HUES64 (cell line): Measurements from ENCODE around the gene BMAL1.

ENCODE experiments used
- H3K27ac ChIP-seq: 2 replicates; pipeline ENCODE4 v1.7.0; 2013; ENCODE audit warnings: low read depth, low read length, inconsistent platforms
- H3K27me3 ChIP-seq: 2 replicates; pipeline ENCODE4 v1.6.1; 2013; ENCODE audit warnings: mild to moderate bottlenecking, low read length; ENCODE audit not compliant: insufficient read depth
- H3K36me3 ChIP-seq: 2 replicates; pipeline ENCODE4 v1.6.1; 2013; ENCODE audit warnings: mild to moderate bottlenecking, low read length; ENCODE audit not compliant: insufficient read depth
- H3K4me1 ChIP-seq: 2 replicates; pipeline ENCODE4 v1.6.1; 2013; ENCODE audit warnings: mild to moderate bottlenecking, low read length, moderate library complexity; ENCODE audit not compliant: insufficient read depth
- H3K4me3 ChIP-seq: 2 replicates; pipeline ENCODE4 v1.5.1; 2013; ENCODE audit warnings: mild to moderate bottlenecking, low read length, moderate library complexity
- H3K9ac ChIP-seq: 2 replicates; pipeline ENCODE4 v1.6.1; 2013; ENCODE audit warnings: mild to moderate bottlenecking, low read depth, low read length
- H3K9me3 ChIP-seq: 2 replicates; pipeline ENCODE4 v1.6.1; 2013; ENCODE audit warnings: low read depth, low read length; ENCODE audit not compliant: insufficient read depth
- WGBS: fragments of 150-250, 120-280 bp; methylation state at CpG from one replicate; pipeline ENCODE4 v1.1.7; 2013; ENCODE audit warnings: missing lambda C conversion rate; 5-methylcytosine and 5-hydroxymethylcytosine counted together

The BMAL1 gene

DNA sequence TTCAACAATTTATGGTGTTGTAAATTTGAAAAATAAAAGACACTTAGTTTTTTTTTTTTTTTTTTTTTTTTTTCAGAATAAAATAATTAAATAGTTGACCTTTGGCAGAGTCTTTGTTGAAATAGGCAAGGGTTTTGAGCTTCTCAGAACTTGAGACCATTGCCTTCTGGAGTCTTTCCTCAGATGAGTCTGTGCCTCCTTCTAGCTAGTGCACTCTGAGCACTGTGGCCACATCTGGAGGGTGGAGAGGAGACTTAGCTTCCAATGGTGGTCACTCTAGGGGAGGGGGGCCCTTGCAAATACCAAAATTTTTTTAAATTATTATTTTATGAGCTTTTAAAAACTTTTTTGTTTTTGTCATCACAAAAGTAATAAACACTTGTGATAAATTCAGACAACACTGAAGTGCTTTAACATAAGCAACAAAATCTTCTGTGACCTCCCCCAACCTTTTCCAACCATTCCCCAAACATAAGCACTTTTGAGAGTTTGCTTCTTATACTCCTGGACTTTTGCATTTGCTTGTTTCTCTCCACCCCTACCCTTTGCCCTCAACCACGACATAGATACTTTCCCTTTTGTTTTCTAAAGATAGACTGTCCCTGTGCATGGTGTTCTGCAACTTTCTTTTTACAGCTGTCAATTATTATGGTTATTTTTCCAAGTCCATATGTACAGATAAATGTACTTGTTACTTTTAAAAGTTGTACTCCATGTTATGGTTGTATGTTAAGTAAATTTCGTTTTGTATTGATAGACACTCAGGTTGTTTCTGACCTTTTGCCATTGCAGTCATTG is 41.1 kb downstream of the BMAL1 start:
- Histone ChIP-seq H3K36me3 (no peaks in the 10 kb centered on the region), H3K27ac (no peak overlapping the region), H3K9ac (no peak overlapping the region), H3K27me3 (no peaks in the 10 kb centered on the region), H3K4me1 (peaks cover 8% of the 10 kb centered on the region; the same call in 1 of the 2 replicates), H3K9me3 (no peaks in the 10 kb centered on the region), H3K4me3 (no peak overlapping the region)
- 89% methylated on average over 2 of the region's 2 CpGs for WGBS

DNA sequence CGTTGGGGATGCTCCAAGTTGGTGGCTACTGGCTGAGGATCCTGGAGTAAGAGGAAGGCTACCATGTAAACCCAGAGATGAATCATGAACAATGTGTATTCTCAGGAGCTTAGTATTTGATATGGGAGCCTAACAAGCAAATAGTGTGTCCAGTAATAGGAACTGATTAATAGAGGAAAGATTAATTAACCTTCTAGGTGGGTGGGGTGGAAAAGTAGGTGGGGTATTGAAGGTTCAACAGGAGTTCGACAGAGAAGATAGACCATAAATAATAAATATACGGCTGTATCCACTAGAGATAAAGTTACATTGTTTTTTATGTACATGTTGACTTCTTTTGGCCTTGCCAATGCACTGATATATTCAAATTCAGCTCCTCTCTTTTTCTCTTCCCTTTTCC is 43.1 kb downstream of the BMAL1 start:
- Histone ChIP-seq H3K4me3 (no peak overlapping the region), H3K4me1 (no peaks in the 10 kb centered on the region), H3K36me3 (no peaks in the 10 kb centered on the region), H3K27me3 (no peaks in the 10 kb centered on the region), H3K9ac (no peak overlapping the region), H3K27ac (no peak overlapping the region), H3K9me3 (no peaks in the 10 kb centered on the region)
- 93% methylated on average over 2 of the region's 3 CpGs for WGBS

DNA sequence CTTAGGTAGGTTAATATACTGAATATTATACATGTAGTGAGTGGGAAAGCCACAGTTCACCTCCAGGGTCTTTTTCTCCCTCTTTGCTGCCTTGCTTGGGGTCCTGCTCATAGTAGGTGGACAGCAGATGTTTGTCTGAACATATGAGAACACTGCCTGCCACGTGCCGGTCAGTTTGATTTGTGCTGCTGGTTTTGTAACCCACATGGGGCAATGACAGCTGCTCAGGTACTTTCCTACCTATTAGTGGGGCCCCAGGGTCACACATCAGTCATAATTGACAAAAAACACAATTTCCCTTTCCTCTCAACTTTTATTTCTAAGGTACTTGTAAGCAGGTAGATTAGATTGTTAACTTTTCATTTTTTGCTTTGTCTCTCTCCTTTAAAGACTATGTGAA is 43.8 kb downstream of the BMAL1 start:
- 92% methylated on average over 2 of the region's 2 CpGs for WGBS
- Histone ChIP-seq H3K36me3 (no peaks in the 10 kb centered on the region), H3K27me3 (no peaks in the 10 kb centered on the region), H3K9me3 (no peaks in the 10 kb centered on the region), H3K27ac (no peak overlapping the region), H3K9ac (no peak overlapping the region), H3K4me1 (no peaks in the 10 kb centered on the region), H3K4me3 (no peak overlapping the region)

DNA sequence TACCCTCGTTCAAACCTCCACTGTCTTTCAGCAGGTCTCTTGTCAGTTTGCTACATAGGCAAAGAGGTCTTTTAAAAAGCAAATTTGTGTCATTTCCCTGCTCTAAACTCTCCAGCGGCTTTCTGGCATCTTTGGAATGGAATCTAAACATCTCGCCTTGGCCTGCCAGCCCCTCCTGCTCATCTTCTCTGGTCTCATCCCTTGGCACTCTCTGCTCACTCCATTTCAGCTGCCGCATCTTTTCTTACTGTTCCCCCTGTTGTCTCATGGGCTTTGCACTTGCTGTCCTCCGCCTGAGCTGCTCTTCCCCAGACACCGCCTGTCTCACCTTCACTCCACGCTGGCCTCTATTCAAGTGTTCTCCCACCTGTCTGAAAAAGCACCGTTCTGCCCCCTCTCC is 46.6 kb downstream of the BMAL1 start:
- Histone ChIP-seq H3K9me3 (no peaks in the 10 kb centered on the region), H3K27me3 (no peaks in the 10 kb centered on the region), H3K27ac (no peak overlapping the region), H3K4me3 (no peak overlapping the region), H3K9ac (no peak overlapping the region), H3K36me3 (no peaks in the 10 kb centered on the region), H3K4me1 (no peaks in the 10 kb centered on the region)
- 86% methylated on average over 8 of the region's 8 CpGs for WGBS

DNA sequence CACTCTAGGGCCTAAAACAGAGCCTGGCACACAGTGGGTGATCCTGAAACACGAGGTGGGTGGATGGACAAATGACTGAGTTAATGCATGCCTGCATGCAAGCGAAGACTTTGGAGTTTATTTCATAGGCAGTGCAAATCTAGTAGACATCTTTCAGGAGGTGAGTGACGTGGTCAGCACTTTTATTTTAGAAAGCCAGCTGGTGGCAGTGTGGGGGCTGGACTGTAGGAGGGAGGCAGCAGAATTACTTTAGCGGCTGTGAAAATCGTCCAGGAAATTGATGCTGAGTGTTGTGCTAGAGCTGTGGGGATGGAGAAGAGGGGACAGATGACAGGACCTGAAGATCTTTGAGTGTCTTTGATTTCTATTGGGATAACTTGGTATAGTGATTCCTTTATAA is 47.1 kb downstream of the BMAL1 start:
- H3K27ac ChIP-seq: no peak overlapping the region
- H3K4me1 ChIP-seq: no peaks in the 10 kb centered on the region
- H3K9me3 ChIP-seq: no peaks in the 10 kb centered on the region
- H3K9ac ChIP-seq: no peak overlapping the region
- no peaks in the 10 kb centered on the region for H3K36me3 ChIP-seq
- H3K4me3 ChIP-seq: no peak overlapping the region
- H3K27me3 ChIP-seq: no peaks in the 10 kb centered on the region
- 86% methylated on average over 5 of the region's 5 CpGs for WGBS

DNA sequence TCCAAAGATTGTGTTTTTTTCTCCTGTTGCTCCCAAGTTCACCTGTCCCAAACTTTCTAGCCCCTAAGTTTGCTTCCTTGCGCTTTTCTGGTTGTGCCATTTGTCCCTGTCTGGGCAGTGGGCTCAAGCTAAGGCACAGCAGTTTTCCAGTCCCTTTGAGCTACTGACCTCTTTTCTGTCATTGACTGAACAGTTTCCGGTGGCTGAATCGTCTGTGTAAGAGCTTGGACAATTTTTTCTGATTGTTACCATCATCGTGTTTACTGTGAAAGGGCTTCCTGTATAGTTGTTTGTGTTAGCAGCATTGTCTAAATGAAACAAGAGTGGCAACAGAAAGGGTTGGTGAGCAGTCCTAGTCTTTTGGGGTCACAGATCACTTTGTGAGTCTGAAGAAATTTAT is 49.8 kb downstream of the BMAL1 start:
- Histone ChIP-seq H3K4me3 (no peak overlapping the region), H3K9ac (no peak overlapping the region), H3K27ac (no peak overlapping the region), H3K36me3 (no peaks in the 10 kb centered on the region), H3K4me1 (no peaks in the 10 kb centered on the region), H3K9me3 (no peaks in the 10 kb centered on the region), H3K27me3 (no peaks in the 10 kb centered on the region)
- 93% methylated on average over 4 of the region's 4 CpGs for WGBS

DNA sequence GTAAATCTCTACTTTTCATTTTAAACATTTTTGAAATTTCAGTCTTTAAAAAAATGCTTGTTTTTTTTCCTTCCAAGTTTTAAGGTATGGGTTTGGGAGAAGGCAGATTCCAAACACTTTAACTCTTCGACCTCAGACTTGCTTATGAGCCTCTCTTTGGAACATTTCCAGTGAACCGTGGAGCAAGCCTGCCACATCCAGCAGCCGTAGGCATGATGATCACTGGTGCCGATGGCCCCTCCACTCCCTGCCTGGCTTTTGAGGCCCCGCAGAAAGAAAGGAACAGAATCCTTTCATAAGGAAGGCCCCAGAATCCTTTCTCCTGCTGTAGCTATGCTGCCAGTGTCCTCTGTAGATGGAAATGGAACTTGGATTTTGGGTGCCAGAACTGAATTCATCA is 50.7 kb downstream of the BMAL1 start:
- Histone ChIP-seq H3K9me3 (no peaks in the 10 kb centered on the region), H3K27me3 (no peaks in the 10 kb centered on the region), H3K27ac (no peak overlapping the region), H3K9ac (no peak overlapping the region), H3K36me3 (no peaks in the 10 kb centered on the region), H3K4me1 (no peaks in the 10 kb centered on the region), H3K4me3 (no peak overlapping the region)
- 93% methylated on average over 5 of the region's 5 CpGs for WGBS

DNA sequence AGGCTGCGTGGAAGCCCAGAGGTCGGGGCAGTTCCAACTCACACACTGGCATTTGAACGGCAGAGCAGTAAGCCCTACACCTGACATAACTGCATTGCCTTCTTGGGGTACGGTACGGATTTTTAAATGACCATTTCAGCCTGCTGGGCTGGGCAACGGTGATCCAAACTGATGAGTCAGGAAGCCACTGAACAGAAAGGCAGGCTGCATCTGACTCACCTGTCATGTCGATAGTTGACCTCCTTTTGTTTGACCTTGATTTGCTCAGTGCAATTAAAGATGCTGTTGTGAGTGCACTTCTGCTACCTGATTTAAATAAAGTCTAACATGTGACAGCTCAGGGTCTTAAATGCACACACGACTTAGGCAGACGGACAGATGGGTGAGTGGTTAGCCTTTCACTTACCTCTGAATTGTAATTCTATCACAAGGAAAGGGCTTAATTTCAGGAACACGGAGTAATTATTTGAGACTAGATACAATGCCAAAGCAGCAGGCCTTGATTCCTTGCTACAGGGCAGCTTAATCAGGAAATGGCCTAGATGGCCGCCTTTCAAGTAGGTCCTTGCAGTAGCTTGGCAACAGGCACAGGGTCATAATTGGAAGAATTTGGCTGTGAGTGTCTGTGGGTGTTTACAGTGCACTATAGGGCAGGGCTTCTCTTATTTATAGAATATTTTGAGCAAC is 52.2 kb downstream of the BMAL1 start:
- Histone ChIP-seq H3K27ac (no peak overlapping the region), H3K4me3 (no peak overlapping the region), H3K9me3 (no peaks in the 10 kb centered on the region), H3K27me3 (no peaks in the 10 kb centered on the region), H3K9ac (no peak overlapping the region), H3K36me3 (no peaks in the 10 kb centered on the region), H3K4me1 (no peaks in the 10 kb centered on the region)
- WGBS: 91% methylated on average over 11 of the region's 11 CpGs

DNA sequence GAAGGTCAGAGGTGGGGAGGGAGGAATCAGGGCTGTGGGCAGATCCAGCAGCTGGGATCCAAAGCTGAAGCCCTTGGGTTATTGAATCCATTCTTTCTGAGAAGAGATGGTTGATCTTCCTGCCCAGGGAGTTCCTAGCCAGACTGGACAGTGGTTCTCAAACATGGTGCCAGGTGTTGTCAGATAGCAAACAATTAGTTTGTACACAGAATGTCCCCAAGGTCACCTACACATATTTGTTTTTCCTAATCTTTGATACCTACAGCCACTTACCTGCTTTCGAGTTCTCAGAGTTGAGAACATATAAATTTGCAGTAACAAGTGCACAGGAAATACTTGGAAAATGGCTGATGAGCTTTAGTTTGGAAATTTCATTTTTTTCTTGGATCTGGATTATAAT is 54.5 kb downstream of the BMAL1 start:
- no peak overlapping the region for H3K4me3 ChIP-seq
- no peak overlapping the region for H3K9ac ChIP-seq
- H3K27ac ChIP-seq: no peak overlapping the region

DNA sequence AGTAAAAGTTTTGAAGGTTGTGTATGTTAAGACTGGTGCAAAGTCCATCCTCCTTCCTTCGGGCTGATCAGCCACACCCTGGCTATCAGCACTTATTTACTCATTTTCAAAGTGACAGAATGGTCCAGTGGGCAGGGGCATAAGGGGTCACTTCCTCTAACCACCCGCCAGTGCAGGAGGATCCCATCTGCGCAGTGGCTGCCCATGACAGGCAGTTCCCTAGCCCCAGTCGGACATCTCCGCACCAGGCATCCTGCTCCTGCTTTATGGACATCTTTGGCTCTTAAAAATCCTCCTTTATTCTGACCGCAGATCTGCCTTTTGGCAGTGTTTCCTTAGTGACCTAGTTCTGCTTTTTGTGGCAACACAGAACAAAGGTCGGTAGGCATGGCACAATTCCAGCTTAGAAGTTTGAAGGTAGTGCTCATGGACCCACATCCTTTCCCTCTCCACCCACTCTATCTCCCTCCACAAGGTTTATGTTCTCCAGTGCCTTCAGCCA is 55.9 kb downstream of the BMAL1 start:
- Histone ChIP-seq H3K4me3 (no peak overlapping the region), H3K9ac (no peak overlapping the region), H3K27me3 (no peaks in the 10 kb centered on the region), H3K9me3 (no peaks in the 10 kb centered on the region), H3K4me1 (no peaks in the 10 kb centered on the region), H3K27ac (no peak overlapping the region), H3K36me3 (no peaks in the 10 kb centered on the region)
- WGBS: 94% methylated on average over 7 of the region's 7 CpGs

More for the DNA sequence above, 54.5 kb downstream of the BMAL1 start:
- 100% methylated on average over 1 of the region's 1 CpG for WGBS
- no peaks in the 10 kb centered on the region for H3K36me3 ChIP-seq
- H3K9me3 ChIP-seq: no peaks in the 10 kb centered on the region
- no peaks in the 10 kb centered on the region for H3K4me1 ChIP-seq
- H3K27me3 ChIP-seq: no peaks in the 10 kb centered on the region

DNA sequence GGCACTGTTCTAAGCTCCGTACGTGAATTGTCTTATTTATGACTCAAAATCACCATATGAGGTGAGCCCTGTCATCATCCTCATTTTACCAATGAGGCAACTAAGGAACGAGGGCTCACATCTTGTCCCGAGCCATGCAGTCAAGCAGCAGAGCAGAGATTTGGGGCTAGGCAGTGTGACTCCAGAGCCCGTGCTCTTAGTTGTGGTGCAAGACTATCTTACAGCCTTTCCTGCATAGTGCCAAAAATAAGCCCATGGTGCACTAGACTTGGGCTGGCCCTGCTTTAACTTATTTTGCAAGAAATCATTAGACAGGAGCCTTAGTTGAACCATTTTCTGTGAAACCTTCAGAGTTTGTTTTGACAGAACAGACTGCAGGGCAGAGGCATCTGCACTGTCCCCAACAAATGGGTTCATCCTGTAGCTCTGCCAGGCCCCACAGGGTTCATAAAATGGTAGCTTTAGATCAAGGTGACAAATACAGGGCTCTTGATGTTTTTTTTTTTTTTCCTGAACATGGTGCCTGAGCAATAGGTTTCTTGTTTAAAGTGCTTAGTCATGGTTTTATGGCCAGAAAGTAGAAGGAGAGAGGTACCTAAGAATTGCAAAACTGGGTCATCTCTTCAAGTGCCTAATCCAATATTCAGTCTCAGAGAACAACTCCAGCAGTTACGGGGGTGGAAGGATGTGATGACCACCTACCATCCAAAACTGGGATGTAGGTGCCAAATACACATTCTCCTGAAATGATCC is 56.6 kb downstream of the BMAL1 start:
- Histone ChIP-seq H3K4me3 (no peak overlapping the region), H3K9me3 (no peaks in the 10 kb centered on the region), H3K4me1 (no peaks in the 10 kb centered on the region), H3K9ac (no peak overlapping the region), H3K36me3 (no peaks in the 10 kb centered on the region), H3K27ac (no peak overlapping the region), H3K27me3 (no peaks in the 10 kb centered on the region)
- 92% methylated on average over 6 of the region's 6 CpGs for WGBS
